Measurements from ENCODE around the gene SLC25A13.
"Not testable (repeated sequence)": the region's sequence is repeated elsewhere in the genome, so short reads cannot be mapped to it uniquely, and the experiment has no call there.

The SLC25A13 gene

GRCh38 chr7:96189129-96189820, 132.6 kb downstream of the SLC25A13 start:
- no peak for DNase-seq

GRCh38 chr7:96188591-96188991, 133.3 kb downstream of the SLC25A13 start:
- no peak for DNase-seq

GRCh38 chr7:96188174-96188581, 133.7 kb downstream of the SLC25A13 start:
- no peak for DNase-seq

GRCh38 chr7:96187735-96188134, 134.2 kb downstream of the SLC25A13 start:
- DNase-seq = no peak

- DNase-seq = no peak
These were observed 137.1 kb downstream of the SLC25A13 start for GRCh38 chr7:96184783-96185182.

- DNase-seq = no peak
These were observed 138.7 kb downstream of the SLC25A13 start for GRCh38 chr7:96183163-96183670.

- no peak for DNase-seq
These were observed 139.3 kb downstream of the SLC25A13 start for GRCh38 chr7:96182424-96183158.

GRCh38 chr7:96181174-96181573, 140.7 kb downstream of the SLC25A13 start:
- no peak for DNase-seq

GRCh38 chr7:96179837-96180236, 142.1 kb downstream of the SLC25A13 start:
- DNase-seq = no peak

- no peak for DNase-seq
These were observed 142.6 kb downstream of the SLC25A13 start for GRCh38 chr7:96179341-96179740.

GRCh38 chr7:96178581-96178980, 143.3 kb downstream of the SLC25A13 start:
- no peak for DNase-seq

GRCh38 chr7:96177353-96177752, 144.5 kb downstream of the SLC25A13 start:
- DNase-seq = no peak

GRCh38 chr7:96174812-96175211, 147.1 kb downstream of the SLC25A13 start:
- DNase-seq = no peak

- DNase-seq = no peak
These were observed 148.1 kb downstream of the SLC25A13 start for GRCh38 chr7:96173781-96174180.

- DNase-seq = no peak
These were observed 152.5 kb downstream of the SLC25A13 start for GRCh38 chr7:96169439-96169838.

GRCh38 chr7:96167424-96167823, 154.5 kb downstream of the SLC25A13 start:
- DNase-seq = peak; percentile 15

- DNase-seq = no peak
These were observed 160.0 kb downstream of the SLC25A13 start for GRCh38 chr7:96161897-96162296.

- DNase-seq = no peak
These were observed 164.0 kb downstream of the SLC25A13 start for GRCh38 chr7:96157856-96158255.

- DNase-seq = not testable (repeated sequence)
These were observed 167.4 kb downstream of the SLC25A13 start for GRCh38 chr7:96154506-96154905.

- no peak for DNase-seq
These were observed 169.2 kb downstream of the SLC25A13 start for GRCh38 chr7:96152706-96153105.

- no peak for DNase-seq
These were observed 170.0 kb downstream of the SLC25A13 start for GRCh38 chr7:96151889-96152288.

- no peak for DNase-seq
These were observed 177.7 kb downstream of the SLC25A13 start for GRCh38 chr7:96144260-96144526.

- DNase-seq = no peak
These were observed 178.2 kb downstream of the SLC25A13 start for GRCh38 chr7:96143495-96144259.

All from NCI-H1436 (cell line).